A673 (cell line): ENCODE data around the gene SFMBT2.

Source experiments
- EZH2 ChIP-seq: fragments of 200-600 bp; sonication (generic); IDR thresholded peaks from 2 replicates; pipeline ENCODE4 v1.6.1; 2017; ENCODE audit warnings: borderline replicate concordance, low read depth, mild to moderate bottlenecking, mixed read lengths, antibody characterized with exemption, low read length; ENCODE audit not compliant: poor library complexity, severe bottlenecking
- TF ChIP-seq, protein P1 (sequence below): fragments of 300-800, 200-600 bp; sonication (generic); conservative IDR thresholded peaks from 2 replicates; pipeline ENCODE4 v1.5.1; 2017; ENCODE audit warnings: low read depth, mild to moderate bottlenecking, antibody characterized with exemption, low read length, moderate library complexity, mixed read lengths

DNA sequence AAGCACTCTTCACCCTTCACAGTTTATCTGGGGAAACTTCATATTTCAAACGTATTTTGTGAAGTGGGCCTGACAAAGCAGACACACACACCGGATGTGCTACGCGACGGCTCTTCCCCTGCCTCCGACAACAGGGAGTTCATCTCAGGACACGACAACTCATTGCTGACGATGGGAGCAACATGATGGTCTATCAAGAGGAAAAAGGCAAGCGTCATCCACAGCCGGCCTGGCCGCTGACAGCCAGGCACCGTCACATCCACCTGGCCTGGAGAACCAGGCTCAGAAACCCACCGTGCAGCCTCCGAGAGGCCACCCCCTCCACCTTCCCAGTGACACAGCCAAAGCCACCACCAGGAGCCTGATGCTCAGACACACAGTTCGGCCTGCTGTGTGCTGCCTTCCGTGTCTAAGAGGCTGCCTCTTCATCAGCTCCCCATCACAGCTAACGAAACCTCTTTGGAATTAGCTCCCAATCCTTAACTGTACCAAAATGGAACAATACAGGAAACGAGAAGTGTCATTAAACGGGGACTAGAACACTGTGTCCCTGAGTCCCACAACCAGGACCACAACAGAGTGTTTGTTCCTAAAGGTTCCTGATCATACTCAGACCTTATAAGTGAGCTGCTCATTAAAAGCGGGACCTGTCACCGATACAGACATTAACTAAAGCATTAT is 76.7 kb downstream of the SFMBT2 start:
- no peak for TF ChIP-seq EZH2
- TF ChIP-seq, protein P1, sequence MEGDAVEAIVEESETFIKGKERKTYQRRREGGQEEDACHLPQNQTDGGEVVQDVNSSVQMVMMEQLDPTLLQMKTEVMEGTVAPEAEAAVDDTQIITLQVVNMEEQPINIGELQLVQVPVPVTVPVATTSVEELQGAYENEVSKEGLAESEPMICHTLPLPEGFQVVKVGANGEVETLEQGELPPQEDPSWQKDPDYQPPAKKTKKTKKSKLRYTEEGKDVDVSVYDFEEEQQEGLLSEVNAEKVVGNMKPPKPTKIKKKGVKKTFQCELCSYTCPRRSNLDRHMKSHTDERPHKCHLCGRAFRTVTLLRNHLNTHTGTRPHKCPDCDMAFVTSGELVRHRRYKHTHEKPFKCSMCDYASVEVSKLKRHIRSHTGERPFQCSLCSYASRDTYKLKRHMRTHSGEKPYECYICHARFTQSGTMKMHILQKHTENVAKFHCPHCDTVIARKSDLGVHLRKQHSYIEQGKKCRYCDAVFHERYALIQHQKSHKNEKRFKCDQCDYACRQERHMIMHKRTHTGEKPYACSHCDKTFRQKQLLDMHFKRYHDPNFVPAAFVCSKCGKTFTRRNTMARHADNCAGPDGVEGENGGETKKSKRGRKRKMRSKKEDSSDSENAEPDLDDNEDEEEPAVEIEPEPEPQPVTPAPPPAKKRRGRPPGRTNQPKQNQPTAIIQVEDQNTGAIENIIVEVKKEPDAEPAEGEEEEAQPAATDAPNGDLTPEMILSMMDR = no peak
